NT2/D1 (cell line): Measurements from ENCODE around the gene TRPV5.

Source experiments
- DNase-seq: peaks from one replicate; pipeline ENCODE4 v3.0.0-alpha.2; 2011; ENCODE audit warnings: low read depth, low spot score
- H3K27me3 ChIP-seq: 2 replicates; pipeline ENCODE4 v1.6.0; 2011; ENCODE audit warnings: mild to moderate bottlenecking; ENCODE audit not compliant: insufficient read length, insufficient read depth
- H3K36me3 ChIP-seq: 2 replicates; pipeline ENCODE4 v1.6.1; 2011; ENCODE audit warnings: mild to moderate bottlenecking, low read length, mixed read lengths; ENCODE audit not compliant: insufficient read depth, insufficient read length
- H3K4me1 ChIP-seq: 2 replicates; pipeline ENCODE4 v1.5.1; 2011; ENCODE audit not compliant: insufficient read depth, insufficient read length
- H3K4me3 ChIP-seq: 2 replicates; pipeline ENCODE4 v1.5.1; 2011; ENCODE audit warnings: low read depth; ENCODE audit not compliant: insufficient read length
- H3K9ac ChIP-seq: 2 replicates; pipeline ENCODE4 v1.6.0; 2011; ENCODE audit warnings: low read depth; ENCODE audit not compliant: insufficient read length
- H3K9me3 ChIP-seq: 2 replicates; pipeline ENCODE4 v1.5.1; 2011; ENCODE audit warnings: mild to moderate bottlenecking, low read length; ENCODE audit not compliant: insufficient read depth
- SUZ12 ChIP-seq: IDR thresholded peaks from 2 replicates; pipeline ENCODE4 v1.6.1; 2011; ENCODE audit not compliant: insufficient read length, insufficient read depth; ENCODE audit errors: extremely low read depth
- YY1 ChIP-seq: IDR thresholded peaks from 2 replicates; pipeline ENCODE4 v1.6.1; 2011; ENCODE audit not compliant: insufficient read length, insufficient read depth
- ZNF274 ChIP-seq: IDR thresholded peaks from 2 replicates; pipeline ENCODE4 v1.6.1; 2011; ENCODE audit warnings: mild to moderate bottlenecking, low read depth, low read length

Gene TRPV5

GRCh38 chr7:142883571-142884285 is 49.8 kb downstream of the TRPV5 start:
- Histone ChIP-seq H3K4me1 (no peaks in the 10 kb centered on the region), H3K27me3 (no peaks in the 10 kb centered on the region), H3K4me3 (no peak overlapping the region), H3K36me3 (no peaks in the 10 kb centered on the region), H3K9ac (no peak overlapping the region), H3K9me3 (no peaks in the 10 kb centered on the region)
- no peak for DNase-seq
- TF ChIP-seq ZNF274 (no peak), YY1 (no peak), SUZ12 (no peak)

- Histone ChIP-seq H3K4me3 (no peak overlapping the region), H3K36me3 (no peaks in the 10 kb centered on the region), H3K9me3 (no peaks in the 10 kb centered on the region), H3K9ac (no peak overlapping the region), H3K4me1 (no peaks in the 10 kb centered on the region), H3K27me3 (no peaks in the 10 kb centered on the region)
- TF ChIP-seq ZNF274: no peak
- TF ChIP-seq YY1: no peak
- DNase-seq: no peak
Measured at GRCh38 chr7:142883145-142883544, 50.4 kb downstream of the TRPV5 start.

- no peak for DNase-seq
Measured at GRCh38 chr7:142882338-142882678, 51.2 kb downstream of the TRPV5 start.

DNA sequence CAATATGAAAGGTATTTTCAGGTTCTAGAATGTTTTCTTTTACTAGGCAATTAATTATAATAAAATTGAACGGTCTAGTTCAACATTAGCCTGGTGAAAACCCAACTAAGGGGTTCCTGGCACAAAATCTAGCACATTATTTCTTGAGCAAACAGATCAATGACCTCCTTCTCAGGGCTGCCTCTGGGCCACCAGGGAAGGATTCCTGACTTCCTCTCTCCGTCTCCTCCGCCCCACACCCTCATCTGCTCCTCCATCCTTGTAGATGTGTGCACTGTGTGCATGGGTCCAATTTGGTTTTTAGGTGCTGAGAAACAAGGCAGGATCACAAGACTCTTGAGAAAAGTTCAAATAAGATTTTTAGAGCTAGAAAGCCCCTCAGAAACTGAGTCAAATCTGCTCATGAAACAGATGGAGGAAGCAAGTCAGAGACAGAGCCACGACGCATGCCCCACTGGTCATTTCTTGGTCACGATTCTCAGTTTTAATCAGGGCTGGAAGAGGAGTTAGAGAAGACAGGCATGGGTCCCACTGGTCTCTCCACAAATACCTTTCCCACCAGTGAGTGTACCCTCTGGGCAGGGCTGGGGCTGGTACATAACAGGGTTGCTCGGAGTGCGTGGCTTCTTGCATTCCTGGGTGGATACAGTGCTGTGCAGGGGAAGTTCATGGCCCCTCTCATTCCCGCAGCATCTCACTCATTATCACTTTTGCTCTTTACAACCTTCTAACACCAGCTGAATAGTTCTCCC is 51.8 kb downstream of the TRPV5 start:
- H3K36me3 ChIP-seq: no peaks in the 10 kb centered on the region
- H3K4me1 ChIP-seq: no peaks in the 10 kb centered on the region
- no peak overlapping the region for H3K4me3 ChIP-seq
- DNase-seq: no peak
- no peaks in the 10 kb centered on the region for H3K27me3 ChIP-seq
- TF ChIP-seq ZNF274 (no peak), YY1 (no peak)
- H3K9ac ChIP-seq: no peak overlapping the region
- H3K9me3 ChIP-seq: no peaks in the 10 kb centered on the region

More at GRCh38 chr7:142882338-142882678, 51.2 kb downstream of the TRPV5 start:
- Histone ChIP-seq H3K9ac (no peak overlapping the region), H3K4me3 (no peak overlapping the region), H3K27me3 (no peaks in the 10 kb centered on the region), H3K36me3 (no peaks in the 10 kb centered on the region), H3K9me3 (no peaks in the 10 kb centered on the region), H3K4me1 (no peaks in the 10 kb centered on the region)
- no peak for TF ChIP-seq ZNF274
- TF ChIP-seq SUZ12: no peak
- TF ChIP-seq YY1: no peak

DNA sequence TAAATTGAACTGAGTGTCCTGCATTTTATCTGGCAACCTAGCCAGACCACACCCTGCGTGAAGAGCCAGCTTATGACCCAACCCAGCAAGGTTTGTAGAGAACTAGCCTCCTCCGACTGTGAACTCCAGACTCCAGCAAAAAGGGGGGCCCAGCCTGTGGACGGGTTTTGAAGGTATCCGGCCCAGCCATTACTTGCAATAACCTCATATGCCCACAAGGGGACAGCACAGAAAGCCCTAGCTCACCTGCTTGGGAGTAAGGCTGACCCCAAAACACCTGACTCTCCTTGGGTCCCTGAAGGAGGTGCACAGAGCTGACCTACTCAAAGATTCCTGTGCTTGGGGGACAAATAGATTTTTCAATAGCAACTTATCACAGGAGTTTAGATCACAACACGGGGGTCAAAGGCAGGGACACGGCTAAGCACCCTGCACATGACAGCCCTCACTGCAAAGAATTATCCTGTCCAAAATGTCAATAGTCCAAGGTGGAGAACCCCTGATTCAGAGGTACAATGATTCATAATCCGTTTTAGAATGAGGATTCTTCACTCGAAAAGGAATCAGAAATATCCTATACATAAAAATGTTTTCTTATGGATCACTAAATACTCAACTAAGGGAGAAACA is 52.6 kb downstream of the TRPV5 start:
- Histone ChIP-seq H3K27me3 (no peaks in the 10 kb centered on the region), H3K4me1 (no peaks in the 10 kb centered on the region), H3K36me3 (no peaks in the 10 kb centered on the region), H3K4me3 (no peak overlapping the region), H3K9ac (no peak overlapping the region), H3K9me3 (no peaks in the 10 kb centered on the region)
- TF ChIP-seq YY1 (no peak), SUZ12 (no peak), ZNF274 (no peak)
- DNase-seq: peak; percentile 47

- Histone ChIP-seq H3K4me3 (no peak overlapping the region), H3K9ac (no peak overlapping the region), H3K36me3 (no peaks in the 10 kb centered on the region)
Measured at GRCh38 chr7:142879060-142879459, 54.5 kb downstream of the TRPV5 start.

DNA sequence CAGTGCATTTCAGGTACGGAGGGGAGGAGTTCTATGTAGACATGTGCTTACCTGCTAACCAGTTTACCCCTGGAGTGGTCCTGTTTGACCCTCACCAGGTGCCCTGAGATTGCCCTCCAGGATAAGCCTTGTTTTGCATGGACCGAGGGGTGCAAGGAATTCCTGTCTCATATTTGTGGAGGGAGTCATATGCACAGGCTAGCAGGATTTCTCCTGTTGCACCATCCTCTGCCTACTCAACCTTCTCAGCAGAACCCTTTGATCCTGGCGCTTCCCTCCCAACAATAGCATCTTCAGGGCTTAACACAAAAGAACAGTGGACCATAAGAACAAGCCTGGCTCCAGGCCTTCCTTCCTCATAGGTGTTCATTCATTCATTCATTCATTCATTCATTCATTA is 55.2 kb downstream of the TRPV5 start:
- Histone ChIP-seq H3K9me3 (no peaks in the 10 kb centered on the region; the same call in 1 of the 2 replicates), H3K4me3 (no peak overlapping the region), H3K27me3 (no peaks in the 10 kb centered on the region), H3K4me1 (no peaks in the 10 kb centered on the region), H3K9ac (no peak overlapping the region), H3K36me3 (no peaks in the 10 kb centered on the region)
- DNase-seq: no peak
- no peak for TF ChIP-seq YY1
- TF ChIP-seq SUZ12: no peak
- no peak for TF ChIP-seq ZNF274

More at GRCh38 chr7:142879060-142879459, 54.5 kb downstream of the TRPV5 start:
- TF ChIP-seq ZNF274 (no peak), YY1 (no peak), SUZ12 (no peak)
- Histone ChIP-seq H3K4me1 (no peaks in the 10 kb centered on the region), H3K27me3 (no peaks in the 10 kb centered on the region), H3K9me3 (no peaks in the 10 kb centered on the region; the same call in 1 of the 2 replicates)
- DNase-seq: no peak
